D721Med (cell line): ENCODE measurements around the gene DLX2.
A peak's percentile ranks its signal among the peaks of the same experiment; 100 is the strongest.

Source experiments
- DNase-seq: peaks from one replicate; pipeline ENCODE4 v3.0.0; 2011; ENCODE audit warnings: low spot score; ENCODE audit not compliant: insufficient read length
- FAIRE-seq: peaks from 2 replicates; lab custom pipeline; 2011; peaks lifted over from hg19 to GRCh38; lab: Jason Lieb, UNC
- TF ChIP-seq, protein P1 (sequence below): IDR thresholded peaks from 2 replicates; pipeline ENCODE4 v1.5.1; 2012; ENCODE audit warnings: mild to moderate bottlenecking, control low read depth; ENCODE audit not compliant: insufficient read depth; ENCODE audit errors: missing control alignments

The DLX2 gene

DNA sequence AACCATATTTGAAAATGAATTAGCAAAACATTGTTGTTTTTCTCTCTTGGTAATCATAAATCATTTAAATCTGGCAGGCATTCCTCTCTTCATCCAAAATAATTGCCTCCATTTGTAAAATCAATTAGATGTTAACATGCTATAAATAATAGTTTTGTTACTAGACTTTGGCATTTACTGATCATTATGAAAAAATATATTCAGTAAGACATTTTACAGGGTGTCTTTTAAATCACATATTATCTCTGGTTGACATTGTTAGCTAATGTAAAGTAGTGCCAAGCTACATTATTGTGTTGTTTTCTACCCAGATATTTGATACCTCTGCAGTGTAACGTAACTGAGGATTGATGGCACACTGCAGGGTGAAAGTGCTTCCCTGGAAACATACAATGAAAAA lies 49.2 kb downstream of the DLX2 start:
- DNase-seq (no peak), FAIRE-seq (no peak)
- TF ChIP-seq, protein P1, sequence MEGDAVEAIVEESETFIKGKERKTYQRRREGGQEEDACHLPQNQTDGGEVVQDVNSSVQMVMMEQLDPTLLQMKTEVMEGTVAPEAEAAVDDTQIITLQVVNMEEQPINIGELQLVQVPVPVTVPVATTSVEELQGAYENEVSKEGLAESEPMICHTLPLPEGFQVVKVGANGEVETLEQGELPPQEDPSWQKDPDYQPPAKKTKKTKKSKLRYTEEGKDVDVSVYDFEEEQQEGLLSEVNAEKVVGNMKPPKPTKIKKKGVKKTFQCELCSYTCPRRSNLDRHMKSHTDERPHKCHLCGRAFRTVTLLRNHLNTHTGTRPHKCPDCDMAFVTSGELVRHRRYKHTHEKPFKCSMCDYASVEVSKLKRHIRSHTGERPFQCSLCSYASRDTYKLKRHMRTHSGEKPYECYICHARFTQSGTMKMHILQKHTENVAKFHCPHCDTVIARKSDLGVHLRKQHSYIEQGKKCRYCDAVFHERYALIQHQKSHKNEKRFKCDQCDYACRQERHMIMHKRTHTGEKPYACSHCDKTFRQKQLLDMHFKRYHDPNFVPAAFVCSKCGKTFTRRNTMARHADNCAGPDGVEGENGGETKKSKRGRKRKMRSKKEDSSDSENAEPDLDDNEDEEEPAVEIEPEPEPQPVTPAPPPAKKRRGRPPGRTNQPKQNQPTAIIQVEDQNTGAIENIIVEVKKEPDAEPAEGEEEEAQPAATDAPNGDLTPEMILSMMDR, result no peak

GRCh38 chr2:172052000-172052983 lies 50.4 kb downstream of the DLX2 start:
- DNase-seq, result no peak
- FAIRE-seq, result no peak
- TF ChIP-seq, protein P1, result no peak

DNA sequence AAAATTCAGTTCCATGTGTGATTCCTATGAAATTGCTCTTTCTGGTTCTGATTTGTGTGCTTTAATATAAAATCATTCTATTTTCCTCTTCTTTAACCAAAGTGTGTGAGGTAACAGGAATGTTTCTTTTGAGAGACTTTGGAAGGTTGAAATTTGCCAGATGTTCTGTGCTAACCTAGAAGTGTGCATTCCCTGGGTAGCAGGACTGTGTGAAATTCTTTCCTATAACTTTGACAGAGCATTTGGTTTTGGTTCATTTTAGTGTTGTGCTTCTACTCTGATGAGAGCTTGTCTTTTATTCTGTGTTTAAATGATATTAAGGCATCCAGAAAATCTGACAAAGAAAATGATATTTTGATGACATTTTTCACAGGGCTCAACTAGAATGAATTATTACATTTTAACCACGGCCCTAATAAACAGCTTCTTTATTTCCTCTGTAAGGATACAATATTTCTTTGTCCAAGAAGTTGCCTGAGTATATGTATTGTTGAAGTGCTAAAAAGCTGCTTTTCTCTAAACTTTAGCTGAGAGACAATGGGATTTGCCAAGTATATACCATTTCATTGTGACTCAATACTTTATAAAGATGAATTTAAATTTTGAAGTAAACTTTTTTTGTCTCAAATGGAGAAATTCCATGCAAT lies 52.1 kb downstream of the DLX2 start:
- TF ChIP-seq, protein P1, result no peak
- DNase-seq (no peak), FAIRE-seq (no peak)

- FAIRE-seq (peak; percentile 29), DNase-seq (no peak)
- TF ChIP-seq, protein P1, result no peak
Measured at GRCh38 chr2:172049567-172050120, 53.1 kb downstream of the DLX2 start.
